Smooth muscle cell (in vitro differentiated cells): Measurements from ENCODE around the gene CABLES2. TPM values are rescaled to one million over a fixed set of nuclear protein-coding genes. Genes with fewer than 3 reads are reported as not detected.

Source experiments
- DNase-seq: peaks from one replicate; lab custom pipeline; 2025; ENCODE audit not compliant: unreplicated experiment; lab: John Stamatoyannopoulos, UW
- H2AFZ ChIP-seq: fragments of 200-600 bp; sonication (generic); 2 replicates; pipeline ENCODE4 v1.6.0; 2016; ENCODE audit warnings: antibody characterized with exemption, low read depth, mild to moderate bottlenecking
- H3F3A ChIP-seq: fragments of 200-600 bp; sonication (generic); 2 replicates; pipeline ENCODE4 v1.6.0; 2017; ENCODE audit warnings: antibody characterized with exemption, low read depth
- H3K27ac ChIP-seq: fragments of 200-600 bp; sonication (generic); 2 replicates; pipeline ENCODE4 v1.5.1; 2016; ENCODE audit warnings: low read depth, mild to moderate bottlenecking
- H3K27me3 ChIP-seq: fragments of 200-600 bp; sonication (generic); 2 replicates; pipeline ENCODE4 v1.6.1; 2016; ENCODE audit warnings: low read depth, mild to moderate bottlenecking
- H3K36me3 ChIP-seq: fragments of 200-600 bp; sonication (generic); 2 replicates; pipeline ENCODE4 v1.5.1; 2016; ENCODE audit warnings: low read depth
- H3K4me1 ChIP-seq: fragments of 200-600 bp; sonication (generic); 2 replicates; pipeline ENCODE4 v1.5.1; 2016; ENCODE audit warnings: low read depth
- H3K4me2 ChIP-seq: fragments of 200-600 bp; sonication (generic); 2 replicates; pipeline ENCODE4 v1.6.0; 2016; ENCODE audit warnings: mild to moderate bottlenecking
- H3K4me3 ChIP-seq: fragments of 200-600 bp; sonication (generic); 2 replicates; pipeline ENCODE4 v1.5.1; 2016; ENCODE audit warnings: mild to moderate bottlenecking
- H3K79me2 ChIP-seq: fragments of 200-600 bp; sonication (generic); 2 replicates; pipeline ENCODE4 v1.6.0; 2016; ENCODE audit warnings: low read depth, mild to moderate bottlenecking
- H3K9ac ChIP-seq: fragments of 200-600 bp; sonication (generic); 2 replicates; pipeline ENCODE4 v1.6.0; 2016; ENCODE audit warnings: low read depth
- H3K9me3 ChIP-seq: fragments of 200-600 bp; sonication (generic); replicated peaks from 2 replicates; pipeline ENCODE4 v1.5.1; 2016; ENCODE audit warnings: low read depth
- H4K20me1 ChIP-seq: fragments of 200-600 bp; sonication (generic); 2 replicates; pipeline ENCODE4 v1.6.0; 2016; ENCODE audit warnings: low read depth
- CTCF ChIP-seq: fragments of 200-600 bp; sonication (generic); IDR thresholded peaks from 2 replicates; pipeline ENCODE4 v1.5.1; 2017; ENCODE audit warnings: borderline replicate concordance, mild to moderate bottlenecking, antibody characterized with exemption; ENCODE audit not compliant: insufficient read depth, poor library complexity, severe bottlenecking
- WGBS: methylation state at CpG from one replicate; pipeline ENCODE4 v1.1.7; 2016; ENCODE audit warnings: low lambda C conversion rate; 5-methylcytosine and 5-hydroxymethylcytosine counted together
- polyA plus RNA-seq: library from polyadenylated mRNA; unstranded; fragments of >200 nt; fragmentation: Nextera tagmentation; extraction: Ambion mirVana; gene quantifications from 2 replicates; pipeline ENCODE4 v1.2.1, GENCODE V29; 2016
- total RNA-seq: library from RNA; depleted of rRNA; stranded (reverse); fragments of >200 nt; gene quantifications from 2 replicates; pipeline ENCODE4 v1.2.3, GENCODE V29; 2014

CABLES2 gene
- total and polyA plus RNA-seq, 2 experiments from 2014 or later: 7.4 to 7.6 TPM

- Histone ChIP-seq H3K9ac (peak overlapping the region; percentile 60), H3K36me3 (no peaks in the 10 kb centered on the region), H3K79me2 (peaks cover 17% of the 10 kb centered on the region), H3K9me3 (no peaks in the 10 kb centered on the region), H3K27me3 (no peaks in the 10 kb centered on the region), H3K4me2 (peak overlapping the region; percentile 71), H3K27ac (peak overlapping the region; percentile 60), H3K4me3 (no peak overlapping the region), H4K20me1 (peaks cover 18% of the 10 kb centered on the region), H2AFZ (no peak overlapping the region), H3F3A (no peaks in the 10 kb centered on the region), H3K4me1 (peaks cover 21% of the 10 kb centered on the region)
- TF ChIP-seq CTCF: no peak
- WGBS: 71% methylated on average over 16 of the region's 16 CpGs
- no peak for DNase-seq
Observed at GRCh38 chr20:62354811-62355341, 52.2 kb downstream of the CABLES2 start.

GRCh38 chr20:62354031-62354808 is 52.9 kb downstream of the CABLES2 start:
- Histone ChIP-seq H3K79me2 (peaks cover 17% of the 10 kb centered on the region), H3K36me3 (no peaks in the 10 kb centered on the region), H3K27me3 (no peaks in the 10 kb centered on the region), H3K9me3 (no peaks in the 10 kb centered on the region), H3K27ac (no peak overlapping the region), H3K4me3 (no peak overlapping the region), H4K20me1 (peaks cover 18% of the 10 kb centered on the region), H2AFZ (no peak overlapping the region), H3K9ac (no peak overlapping the region), H3F3A (no peaks in the 10 kb centered on the region), H3K4me1 (peaks cover 21% of the 10 kb centered on the region), H3K4me2 (no peak overlapping the region)
- WGBS: 75% methylated on average over 11 of the region's 14 CpGs
- no peak for TF ChIP-seq CTCF
- DNase-seq: no peak

GRCh38 chr20:62353289-62354030 is 53.6 kb downstream of the CABLES2 start:
- H3F3A ChIP-seq: no peaks in the 10 kb centered on the region
- no peak overlapping the region for H3K4me2 ChIP-seq
- no peak for TF ChIP-seq CTCF
- H3K79me2 ChIP-seq: peaks cover 17% of the 10 kb centered on the region
- H3K27ac ChIP-seq: no peak overlapping the region
- H3K4me3 ChIP-seq: no peak overlapping the region
- DNase-seq: no peak
- no peak overlapping the region for H3K9ac ChIP-seq
- H2AFZ ChIP-seq: no peak overlapping the region
- WGBS: 98% methylated on average over 16 of the region's 16 CpGs
- H3K27me3 ChIP-seq: no peaks in the 10 kb centered on the region
- no peaks in the 10 kb centered on the region for H3K9me3 ChIP-seq
- H4K20me1 ChIP-seq: peaks cover 14% of the 10 kb centered on the region
- H3K4me1 ChIP-seq: peaks cover 21% of the 10 kb centered on the region
- no peaks in the 10 kb centered on the region for H3K36me3 ChIP-seq
